Uterus (tissue), 4 donors: ENCODE measurements around the gene STK32C. TPM values are rescaled to one million over a fixed set of nuclear protein-coding genes. Genes with fewer than 3 reads are reported as not detected.

Experiments
- DNase-seq, 2 donors: peaks; one replicate each; pipeline ENCODE4 v3.0.0-alpha.2; 2019 to 2020
- H3K27ac ChIP-seq, 2 donors: fragments of 200-600 bp; sonication (generic); 1 replicate in 1 of 2; 2 replicates in 1 of 2; pipeline ENCODE4 v1.5.1; 2016 to 2018
- H3K27me3 ChIP-seq, 2 donors: fragments of 200-600 bp; sonication (generic); one replicate each; pipeline ENCODE4 v1.5.1; 2018 to 2019; ENCODE audit warnings: control low read depth in 1 of 2
- H3K36me3 ChIP-seq, 2 donors: fragments of 200-600 bp; sonication (generic); one replicate each; pipeline ENCODE4 v1.5.1; 2019; ENCODE audit warnings: control low read depth in 1 of 2
- H3K4me1 ChIP-seq, 2 donors: fragments of 200-600 bp; sonication (generic); one replicate each; pipeline ENCODE4 v1.5.1; 2018 to 2019; ENCODE audit warnings: control low read depth in 1 of 2
- H3K4me3 ChIP-seq, 2 donors: fragments of 200-600 bp; sonication (generic); 1 replicate in 1 of 2; 2 replicates in 1 of 2; pipeline ENCODE4 v1.5.1; 2018 to 2019; ENCODE audit warnings: mild to moderate bottlenecking in 1 of 2
- H3K9me3 ChIP-seq, 2 donors: fragments of 200-600 bp; sonication (generic); one replicate each; pipeline ENCODE4 v1.5.1; 2019; ENCODE audit warnings: control low read depth in 1 of 2
- CTCF ChIP-seq, 4 experiments: fragments of 200-600 bp in 2 of 4; fragments of 450-650 bp in 2 of 4; sonication (generic) in 2 of 4; IDR thresholded peaks; one replicate each; pipeline ENCODE4 v1.5.1; 2016 to 2019; ENCODE audit warnings: antibody characterized with exemption in 4 of 4, mild to moderate bottlenecking in 2 of 4, moderate library complexity in 1 of 4
- POLR2A ChIP-seq, 2 donors: fragments of 450-650 bp; IDR thresholded peaks; one replicate each; pipeline ENCODE4 v1.6.1; 2016; ENCODE audit warnings: antibody characterized with exemption in 2 of 2, mild to moderate bottlenecking in 1 of 2, moderate library complexity in 1 of 2
- intact Hi-C: fragments of 100-400 bp; cut with DNase I; formaldehyde crosslinking; loops from one replicate; pipeline ENCODE4 v1.15.1; 2023; ENCODE audit warnings: low total_unique reads
- total RNA-seq, 4 donors: library from RNA; depleted of rRNA in 3 of 4; stranded (reverse); fragments of >200 nt in 3 of 4; gene quantifications; one replicate each; pipeline versions ENCODE4 v1.1.0 to v1.2.4, GENCODE V29; 2014 to 2023
- donor health status: DM: yes; HTN: yes; CAD: no.

The STK32C gene
- total RNA-seq, 4 donors from 2014 or later: 0.51 to 17.2 (median 3.2) TPM

- Histone ChIP-seq H3K4me3 (no peak overlapping the region), H3K27ac (no peak overlapping the region), H3K36me3 (no peaks in the 10 kb centered on the region), H3K9me3 (no peaks in the 10 kb centered on the region), H3K27me3 (no peaks in the 10 kb centered on the region), H3K4me1 (no peaks in the 10 kb centered on the region)
- intact Hi-C loops: no loop called here
- no peak for DNase-seq
- no peak for TF ChIP-seq CTCF (IDR thresholded peaks at IDR 0.05)
- no peak for TF ChIP-seq POLR2A (IDR thresholded peaks at IDR 0.05)
Measured at GRCh38 chr10:132208462-132209050, 99.2 kb downstream of the STK32C start.

- intact Hi-C loops: no loop called here
- DNase-seq: no peak
- no peak overlapping the region for H3K27ac ChIP-seq
Measured at GRCh38 chr10:132207536-132208461, 100.0 kb downstream of the STK32C start.

GRCh38 chr10:132206806-132207535 is 100.8 kb downstream of the STK32C start:
- Histone ChIP-seq H3K4me3 (no peak overlapping the region), H3K27ac (no peak overlapping the region), H3K9me3 (no peaks in the 10 kb centered on the region), H3K4me1 (no peaks in the 10 kb centered on the region), H3K27me3 (no peaks in the 10 kb centered on the region), H3K36me3 (no peaks in the 10 kb centered on the region)
- TF ChIP-seq CTCF (IDR thresholded peaks at IDR 0.05) (no peak), POLR2A (IDR thresholded peaks at IDR 0.05) (no peak)
- no peak for DNase-seq
- intact Hi-C loops: no loop called here

More at GRCh38 chr10:132207536-132208461, 100.0 kb downstream of the STK32C start:
- H3K36me3 ChIP-seq: no peaks in the 10 kb centered on the region
- TF ChIP-seq CTCF (IDR thresholded peaks at IDR 0.05) (no peak), POLR2A (IDR thresholded peaks at IDR 0.05) (no peak)
- no peaks in the 10 kb centered on the region for H3K9me3 ChIP-seq
- H3K4me1 ChIP-seq: no peaks in the 10 kb centered on the region
- H3K27me3 ChIP-seq: no peaks in the 10 kb centered on the region
- no peak overlapping the region for H3K4me3 ChIP-seq

GRCh38 chr10:132206377-132206745 is 101.4 kb downstream of the STK32C start:
- no peak overlapping the region for H3K27ac ChIP-seq
- H3K4me3 ChIP-seq: no peak overlapping the region
- no peaks in the 10 kb centered on the region for H3K36me3 ChIP-seq
- no peaks in the 10 kb centered on the region for H3K9me3 ChIP-seq
- no peaks in the 10 kb centered on the region for H3K27me3 ChIP-seq
- DNase-seq: no peak
- intact Hi-C loops: no loop called here
- TF ChIP-seq CTCF (IDR thresholded peaks at IDR 0.05) (no peak), POLR2A (IDR thresholded peaks at IDR 0.05) (no peak)
- H3K4me1 ChIP-seq: no peaks in the 10 kb centered on the region
